ENCODE measurements around the gene FFAR3. TPM values are rescaled to one million over a fixed set of nuclear protein-coding genes. Genes with fewer than 3 reads are reported as not detected.

FFAR3 gene
- total and polyA plus RNA-seq, 9 of the 15 experiments (the other 6 are each of a cell fraction or from before 2014, with no cell fraction given): not detected

DNA sequence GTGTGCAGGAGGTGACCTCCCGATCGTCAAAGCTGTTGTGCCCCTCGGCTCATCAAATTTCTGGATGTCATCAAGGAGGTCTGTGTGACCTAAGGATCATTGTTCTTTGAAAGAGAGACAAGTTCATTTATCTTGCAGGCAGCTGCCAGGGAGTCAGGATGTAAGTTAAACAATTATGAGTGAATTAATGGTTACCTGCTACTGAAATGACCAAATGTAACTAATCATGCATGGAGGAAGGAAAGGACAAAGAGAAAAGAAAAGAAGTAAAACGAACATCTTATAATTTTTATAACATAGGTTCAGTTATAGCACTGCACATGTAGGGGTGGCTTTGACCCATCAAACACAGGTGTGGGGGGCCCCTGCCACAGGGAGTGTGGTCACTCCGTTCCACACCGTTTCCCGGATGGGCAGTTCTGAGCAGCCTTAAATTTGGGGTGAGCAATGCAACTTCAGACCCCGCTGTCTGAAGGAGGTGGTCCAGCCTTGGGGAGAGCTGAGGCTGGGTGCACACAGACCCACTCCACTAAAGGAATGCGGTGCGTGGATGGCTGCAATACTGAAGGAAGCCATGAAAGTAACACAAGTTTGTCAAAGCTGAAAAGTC lies 24.0 kb upstream of the FFAR3 start:
- H3K9me1 ChIP-seq (ENCODE audit: control insufficient read depth, insufficient read depth, low read length): no peaks in the 10 kb centered on the region
- intact Hi-C loops (cut with micrococcal nuclease) (no loop called here), in situ Hi-C loops (cut with MboI) (loop anchor here (10.0 kb wide), 1 partner anchor 59 kb away; no protein-coding TSS in a partner anchor)
- no peaks in the 10 kb centered on the region for H3K27me3 ChIP-seq (ENCODE audit: control insufficient read depth in 2 of 2, insufficient read depth in 2 of 2, low read length in 2 of 2)
- TF ChIP-seq ZBTB1 (CRISPR knock-in tag; IDR thresholded peaks at IDR 0.05; ENCODE audit: borderline replicate concordance, low read depth): no peak
- no peak overlapping the region for H2AFZ ChIP-seq (ENCODE audit: low read depth, low read length)
- no peaks in the 10 kb centered on the region for H4K20me1 ChIP-seq (replicated peaks; ENCODE audit: control insufficient read depth, insufficient read depth, low read length)
- H3K4me2 ChIP-seq (ENCODE audit: insufficient read depth, low read length): no peak overlapping the region
- H3K27ac ChIP-seq (ENCODE audit: extremely low read depth, low read depth, low read length): no peak overlapping the region
- no peaks in the 10 kb centered on the region for H3K9me3 ChIP-seq (replicated peaks; ENCODE audit: control insufficient read depth, insufficient read depth, low read depth, low read length)
- H3K4me1 ChIP-seq (replicated peaks in 1 of 2; ENCODE audit: control insufficient read depth in 2 of 2, insufficient read depth in 2 of 2, low read length in 2 of 2): peaks cover 2 to 14% of the 10 kb centered on the region in 2 experiments; a peak in 3 of 5 replicates
- no peak overlapping the region for H3K9ac ChIP-seq (ENCODE audit: insufficient read depth in 1 of 2, low read depth in 2 of 2, low read length in 2 of 2)
- no peak overlapping the region for H3K4me3 ChIP-seq
- CTCF ChIA-PET (ENCODE audit: low intra/inter-chr PET ratio): no interaction called here
- no peaks in the 10 kb centered on the region for H3K36me3 ChIP-seq (ENCODE audit: control insufficient read depth, insufficient read depth, low read length)
- 73% methylated on average over 9 of the region's 10 CpGs for WGBS (ENCODE audit: insufficient coverage, low coverage, missing lambda C conversion rate)
- FAIRE-seq: no peak
- H3K79me2 ChIP-seq (ENCODE audit: control insufficient read depth, insufficient read depth, low read length): no peaks in the 10 kb centered on the region
- BruUV-seq (replicated peaks): no TSS peak
- POLR2A ChIA-PET: interaction anchor here (0.9 kb wide), 1 partner anchor 8 kb away, joined by 4 read pairs; no protein-coding TSS in a partner anchor
- no peak for ATAC-seq
- DNase-seq (ENCODE audit: extremely low read depth in 1 of 4, low spot score in 3 of 4): no peak

DNA sequence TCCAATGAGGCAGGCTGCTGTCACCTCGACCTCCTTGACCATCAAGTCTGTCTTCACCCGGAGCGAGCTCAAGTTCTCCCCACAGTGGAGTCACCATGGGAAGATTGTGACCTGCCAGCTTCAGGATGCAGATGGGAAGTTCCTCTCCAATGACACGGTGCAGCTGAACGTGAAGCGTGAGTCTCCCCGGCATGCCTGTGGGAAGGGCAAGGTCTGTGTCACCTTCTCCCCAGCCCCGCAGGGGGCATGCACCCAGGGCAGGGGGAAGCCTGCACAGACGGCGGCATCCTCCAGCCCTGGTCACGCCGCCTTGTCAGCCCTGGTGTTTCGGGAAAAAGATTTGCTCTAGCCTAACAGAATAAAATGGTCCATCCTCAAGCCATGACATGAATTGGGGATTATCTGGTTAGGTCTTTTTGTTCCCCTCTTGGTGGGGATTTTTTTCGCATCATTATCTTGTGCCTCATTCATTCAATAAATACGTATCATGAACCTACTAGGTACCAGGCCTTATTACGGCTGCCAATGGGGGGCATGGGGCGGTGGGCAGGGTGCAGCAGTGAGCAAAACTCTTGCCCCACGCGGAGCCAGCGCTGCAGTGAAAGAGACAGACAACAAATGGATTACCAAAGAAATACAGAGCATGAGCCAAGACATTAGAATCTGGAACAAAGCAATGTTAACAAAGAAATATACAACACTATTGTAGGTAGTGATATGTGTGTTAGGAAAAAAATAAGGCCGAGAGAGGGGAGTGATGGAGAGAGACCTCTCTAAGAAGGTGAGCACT lies 21.9 kb upstream of the FFAR3 start:
- no peak for FAIRE-seq
- CTCF ChIA-PET (ENCODE audit: low intra/inter-chr PET ratio): no interaction called here
- Histone ChIP-seq H3K27me3 (ENCODE audit: control insufficient read depth in 2 of 2, insufficient read depth in 2 of 2, low read length in 2 of 2) (no peaks in the 10 kb centered on the region), H3K4me1 (replicated peaks in 1 of 2; ENCODE audit: control insufficient read depth in 2 of 2, insufficient read depth in 2 of 2, low read length in 2 of 2) (peaks cover 0 to 14% of the 10 kb centered on the region in 2 experiments; a peak in 2 of 5 replicates), H3K36me3 (ENCODE audit: control insufficient read depth, insufficient read depth, low read length) (no peaks in the 10 kb centered on the region), H3K9ac (ENCODE audit: insufficient read depth in 1 of 2, low read depth in 2 of 2, low read length in 2 of 2) (0 out of 4 replicates have a peak overlapping the region, but pooled peaks of 1 of the 2 experiments have one; percentile 43), H3K4me3 (no peak overlapping the region), H4K20me1 (replicated peaks; ENCODE audit: control insufficient read depth, insufficient read depth, low read length) (no peaks in the 10 kb centered on the region), H3K4me2 (ENCODE audit: insufficient read depth, low read length) (no peak overlapping the region), H3K9me1 (ENCODE audit: control insufficient read depth, insufficient read depth, low read length) (no peaks in the 10 kb centered on the region), H3K79me2 (ENCODE audit: control insufficient read depth, insufficient read depth, low read length) (no peaks in the 10 kb centered on the region), H3K9me3 (replicated peaks; ENCODE audit: control insufficient read depth, insufficient read depth, low read depth, low read length) (no peaks in the 10 kb centered on the region), H2AFZ (ENCODE audit: low read depth, low read length) (no peak overlapping the region), H3K27ac (ENCODE audit: extremely low read depth, low read depth, low read length) (no peak overlapping the region)
- in situ Hi-C loops (cut with MboI): loop anchor here (10.0 kb wide), 1 partner anchor 62 kb away; no protein-coding TSS in a partner anchor
- POLR2A ChIA-PET: no interaction called here
- intact Hi-C loops (cut with micrococcal nuclease): no loop called here
- BruUV-seq (replicated peaks): no TSS peak
- 66% methylated on average over 20 of the region's 21 CpGs for WGBS (ENCODE audit: insufficient coverage, low coverage, missing lambda C conversion rate)
- DNase-seq (ENCODE audit: extremely low read depth in 1 of 4, low spot score in 3 of 4): no peak
- no peak for ATAC-seq
- TF ChIP-seq ZNF384 (IDR thresholded peaks at IDR 0.05; ENCODE audit: low read depth, low read length): no peak
- no peak for TF ChIP-seq NFE2L1 (tag; IDR thresholded peaks at IDR 0.05; ENCODE audit: borderline replicate concordance, low read depth)
- no peak for TF ChIP-seq ZNF76 (CRISPR knock-in tag; IDR thresholded peaks at IDR 0.05; ENCODE audit: borderline replicate concordance)
- TF ChIP-seq RBM15 (IDR thresholded peaks at IDR 0.05; ENCODE audit: insufficient read depth, low read length): no peak
- no peak for TF ChIP-seq TCF7 (IDR thresholded peaks at IDR 0.05; ENCODE audit: borderline replicate concordance)
- no peak for TF ChIP-seq ZNF780A (CRISPR knock-in tag; IDR thresholded peaks at IDR 0.05)
- TF ChIP-seq, protein P1, sequence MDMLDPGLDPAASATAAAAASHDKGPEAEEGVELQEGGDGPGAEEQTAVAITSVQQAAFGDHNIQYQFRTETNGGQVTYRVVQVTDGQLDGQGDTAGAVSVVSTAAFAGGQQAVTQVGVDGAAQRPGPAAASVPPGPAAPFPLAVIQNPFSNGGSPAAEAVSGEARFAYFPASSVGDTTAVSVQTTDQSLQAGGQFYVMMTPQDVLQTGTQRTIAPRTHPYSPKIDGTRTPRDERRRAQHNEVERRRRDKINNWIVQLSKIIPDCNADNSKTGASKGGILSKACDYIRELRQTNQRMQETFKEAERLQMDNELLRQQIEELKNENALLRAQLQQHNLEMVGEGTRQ (CRISPR knock-in tag; IDR thresholded peaks at IDR 0.05): no peak
- no peak for TF ChIP-seq HDAC2 (IDR thresholded peaks at IDR 0.05)
- no peak for TF ChIP-seq ZNF431 (CRISPR knock-in tag; IDR thresholded peaks at IDR 0.05)
- no peak for TF ChIP-seq RCOR1 (IDR thresholded peaks at IDR 0.05; ENCODE audit: borderline replicate concordance in 1 of 2, low read depth in 2 of 2, low read length in 2 of 2)
- TF ChIP-seq SP2 (IDR thresholded peaks at IDR 0.05; ENCODE audit: extremely low read depth, low read depth, low read length, poor library complexity, severe bottlenecking): no peak
